IMR-90 (cell line): ENCODE data around the gene NAXE. TPM values are rescaled to one million over a fixed set of nuclear protein-coding genes. Genes with fewer than 3 reads are reported as not detected.

Experiments
- ATAC-seq: fragments of 200-7000 bp; cut with Tn5 transposase; 2 replicates; pipeline ENCODE4 v1.9.1; 2020; ENCODE audit warnings: low read depth, mild to moderate bottlenecking, moderate library complexity
- BruUV-seq: library from RNA; stranded (reverse); fragments of 400-500 nt; replicated peaks from 2 replicates; lab custom pipeline; 2021; lab: Mats Ljungman, UMichigan
- CTCF ChIA-PET: fragments of 300-600 bp; formaldehyde crosslinking; extraction: SDS; loops from one replicate; lab custom pipeline; 2021; ENCODE audit warnings: antibody characterized with exemption; lab: Yijun Ruan, JAX
- POLR2A ChIA-PET: fragments of 300-600 bp; sonication (Branson Sonifier 250); formaldehyde crosslinking; loops from one replicate; lab custom pipeline; 2022; ENCODE audit warnings: antibody characterized with exemption; ENCODE audit not compliant: unreplicated experiment; lab: Charles Lee
- DNase-seq: peaks from one replicate; pipeline ENCODE4 v3.0.0; 2013
- H2AFZ ChIP-seq: replicated peaks from 2 replicates; pipeline ENCODE3; 2013; ENCODE audit warnings: low read length, mild to moderate bottlenecking; ENCODE audit not compliant: poor library complexity
- H2AK5ac ChIP-seq: 2 replicates; pipeline ENCODE4 v1.6.1; 2013; ENCODE audit warnings: low read depth, low read length, inconsistent platforms
- H2AK9ac ChIP-seq: replicated peaks from 2 replicates; pipeline ENCODE3; 2013; ENCODE audit warnings: mild to moderate bottlenecking, low read depth, low read length, moderate library complexity; ENCODE audit not compliant: poor library complexity
- H2BK120ac ChIP-seq: 2 replicates; pipeline ENCODE4 v1.6.1; 2013; ENCODE audit warnings: low read depth, low read length, inconsistent platforms
- H2BK15ac ChIP-seq: 3 replicates; pipeline ENCODE4 v1.6.1; 2013; ENCODE audit warnings: low read depth, low read length, inconsistent platforms
- H2BK20ac ChIP-seq: 2 replicates; pipeline ENCODE4 v1.6.1; 2013; ENCODE audit warnings: low read depth, mild to moderate bottlenecking, inconsistent platforms, low read length, moderate library complexity
- H2BK5ac ChIP-seq: 2 replicates; pipeline ENCODE4 v1.6.1; 2013; ENCODE audit warnings: mild to moderate bottlenecking, low read depth, low read length, inconsistent platforms; ENCODE audit not compliant: poor library complexity, severe bottlenecking
- H3K14ac ChIP-seq: replicated peaks from 2 replicates; pipeline ENCODE4 v1.6.1; 2013; ENCODE audit warnings: low read depth, low read length, inconsistent platforms
- H3K18ac ChIP-seq: 2 replicates; pipeline ENCODE4 v1.6.1; 2013; ENCODE audit warnings: low read depth, low read length, control low read depth
- H3K23ac ChIP-seq: 2 replicates; pipeline ENCODE4 v1.6.1; 2013; ENCODE audit warnings: low read depth, low read length, inconsistent platforms
- H3K27ac ChIP-seq: 2 replicates; pipeline ENCODE4 v1.5.1; 2013; ENCODE audit warnings: mild to moderate bottlenecking, control low read depth, low read length; ENCODE audit not compliant: insufficient read depth
- H3K27me3 ChIP-seq: 2 replicates; pipeline ENCODE4 v1.6.1; 2013; ENCODE audit warnings: low read length; ENCODE audit not compliant: control insufficient read depth, insufficient read depth
- H3K36me3 ChIP-seq: 2 replicates; pipeline ENCODE4 v1.6.1; 2013; ENCODE audit warnings: low read length, mixed read lengths; ENCODE audit not compliant: control insufficient read depth, insufficient read depth
- H3K4ac ChIP-seq: 2 replicates; pipeline ENCODE4 v1.6.1; 2013; ENCODE audit warnings: low read depth, low read length, inconsistent platforms
- H3K4me1 ChIP-seq: 2 replicates; pipeline ENCODE4 v1.6.1; 2013; ENCODE audit warnings: low read length, mixed read lengths; ENCODE audit not compliant: control insufficient read depth, insufficient read depth
- H3K4me2 ChIP-seq: 2 replicates; pipeline ENCODE4 v1.6.1; 2013; ENCODE audit warnings: low read depth, mild to moderate bottlenecking, control low read depth, low read length, moderate library complexity
- H3K4me3 ChIP-seq: 2 replicates; pipeline ENCODE4 v1.5.1; 2013; ENCODE audit warnings: low read depth, mild to moderate bottlenecking, control low read depth, low read length, moderate library complexity; ENCODE audit not compliant: insufficient read depth
- H3K56ac ChIP-seq: 2 replicates; pipeline ENCODE4 v1.6.1; 2013; ENCODE audit warnings: low read length, inconsistent platforms; ENCODE audit not compliant: insufficient read depth; ENCODE audit errors: extremely low read depth
- H3K79me1 ChIP-seq, 2 experiments: 2 replicates each; pipeline ENCODE4 v1.6.1; 2013; ENCODE audit warnings: low read length in 2 of 2, inconsistent platforms in 1 of 2, low read depth in 1 of 2
- H3K9ac ChIP-seq: 2 replicates; pipeline ENCODE4 v1.6.1; 2013; ENCODE audit warnings: low read depth, low read length, control low read depth
- H3K9me1 ChIP-seq: 2 replicates; pipeline ENCODE4 v1.6.1; 2013; ENCODE audit warnings: low read length, inconsistent platforms; ENCODE audit not compliant: insufficient read depth
- H3K9me3 ChIP-seq: 2 replicates; pipeline ENCODE4 v1.6.1; 2013; ENCODE audit warnings: low read length; ENCODE audit not compliant: control insufficient read depth, insufficient read depth
- H4K20me1 ChIP-seq: 2 replicates; pipeline ENCODE4 v1.6.1; 2013; ENCODE audit warnings: low read length, inconsistent platforms; ENCODE audit not compliant: insufficient read depth
- H4K5ac ChIP-seq: 2 replicates; pipeline ENCODE4 v1.6.1; 2013; ENCODE audit warnings: mild to moderate bottlenecking, low read depth, low read length, control low read depth
- H4K8ac ChIP-seq, 2 experiments: 2 replicates each; pipeline ENCODE4 v1.6.1; 2013; ENCODE audit warnings: low read depth in 2 of 2, low read length in 2 of 2, control low read depth in 1 of 2, inconsistent platforms in 1 of 2
- H4K91ac ChIP-seq: 2 replicates; pipeline ENCODE4 v1.6.1; 2013; ENCODE audit warnings: low read depth, low read length, inconsistent platforms; ENCODE audit not compliant: insufficient read depth
- BHLHE40 ChIP-seq: fragments of 150-350 bp; IDR thresholded peaks from 2 replicates; pipeline ENCODE4 v1.6.1; 2016; ENCODE audit warnings: mild to moderate bottlenecking, low read depth, low read length
- CEBPB ChIP-seq: IDR thresholded peaks from 2 replicates; pipeline ENCODE4 v1.6.1; 2012; ENCODE audit warnings: low read depth, low read length, improper control_type of control experiment
- CHD1 ChIP-seq: IDR thresholded peaks from 2 replicates; pipeline ENCODE4 v1.6.1; 2012; ENCODE audit warnings: low read depth, low read length, improper control_type of control experiment
- FOS ChIP-seq: fragments of 150-350 bp; IDR thresholded peaks from 2 replicates; pipeline ENCODE4 v1.6.1; 2016; ENCODE audit warnings: low read depth, low read length
- MAFK ChIP-seq: IDR thresholded peaks from 2 replicates; pipeline ENCODE4 v1.6.1; 2012; ENCODE audit warnings: low read depth, low read length, improper control_type of control experiment
- POLR2A ChIP-seq: IDR thresholded peaks from 2 replicates; pipeline ENCODE4 v1.6.1; 2012; ENCODE audit warnings: mild to moderate bottlenecking, low read depth, low read length
- RAD21 ChIP-seq: IDR thresholded peaks from 2 replicates; pipeline ENCODE4 v1.6.1; 2012; ENCODE audit warnings: low read length, improper control_type of control experiment
- RFX5 ChIP-seq: IDR thresholded peaks from 2 replicates; pipeline ENCODE4 v1.8.0; 2012; ENCODE audit warnings: low read depth, mild to moderate bottlenecking, low read length, moderate library complexity
- USF2 ChIP-seq: fragments of 150-350 bp; IDR thresholded peaks from 2 replicates; pipeline ENCODE4 v1.6.1; 2017; ENCODE audit warnings: mild to moderate bottlenecking, antibody characterized with exemption, low read length, low read depth
- WGBS, 2 experiments: methylation state at CpG; one replicate each; pipeline versions ENCODE4 v1.1.5 to v1.1.7; 2013; ENCODE audit warnings: missing lambda C conversion rate in 2 of 2; ENCODE audit not compliant: insufficient read length in 1 of 2; ENCODE audit errors: extremely low coverage in 2 of 2; 5-methylcytosine and 5-hydroxymethylcytosine counted together
- dilution Hi-C: fragments of 300-500 bp; cut with HindIII; formaldehyde crosslinking; loops from one replicate; pipeline ENCODE4 v1.14.3; 2018; ENCODE audit warnings: low sequenced_read_pairs; ENCODE audit not compliant: unreplicated experiment
- in situ Hi-C: fragments of 300-500 bp; cut with MboI; formaldehyde crosslinking; loops from 3 replicates; pipeline ENCODE4 v1.14.3; 2019; ENCODE audit warnings: low sequenced_read_pairs, inconsistent platforms, mixed read lengths
- intact Hi-C: fragments of 100-400 bp; cut with micrococcal nuclease; formaldehyde crosslinking; loops from 2 replicates; pipeline ENCODE4 v1.10.0; 2022
- polyA plus RNA-seq, 3 experiments: library from polyadenylated mRNA; depleted of rRNA; stranded (reverse); fragments of >200 nt; gene quantifications; 2 replicates each; pipeline ENCODE4 v1.2.3, GENCODE V29; 2012; ENCODE audit warnings: low replicate concordance in 1 of 3
- total RNA-seq: library from RNA; depleted of rRNA; stranded (reverse); fragments of >200 nt; gene quantifications from 2 replicates; pipeline ENCODE4 v1.2.3, GENCODE V29; 2012

NAXE gene
- total and polyA plus RNA-seq, 2 of the 4 experiments (the other 2 are of a cell fraction) = 61.0 to 74.2 TPM

- Histone ChIP-seq H3K56ac (no peak overlapping the region), H3K4me1 (no peaks in the 10 kb centered on the region; the same call in 1 of the 2 replicates), H3K23ac (peak overlapping the region; percentile 49; the same call in 1 of the 2 replicates), H4K8ac (no peak overlapping the region), H4K91ac (no peak overlapping the region), H3K27me3 (peaks cover 96% of the 10 kb centered on the region), H2BK5ac (no peak overlapping the region), H3K9ac (no peak overlapping the region), H3K36me3 (no peaks in the 10 kb centered on the region), H3K18ac (no peak overlapping the region), H3K14ac (no peak overlapping the region), H4K20me1 (peaks cover 16% of the 10 kb centered on the region; the same call in 1 of the 2 replicates), H4K5ac (no peak overlapping the region), H2AK5ac (no peak overlapping the region), H3K79me1 (no peaks in the 10 kb centered on the region), H2AFZ (no peak overlapping the region), H2BK120ac (no peak overlapping the region), H2AK9ac (no peak overlapping the region), H3K9me1 (no peaks in the 10 kb centered on the region), H3K4ac (no peak overlapping the region), H2BK20ac (no peak overlapping the region), H3K9me3 (0 out of 2 replicates have a peak, but pooled peaks cover 1% of the 10 kb centered on the region), H2BK15ac (no peak overlapping the region), H3K4me2 (no peak overlapping the region), H3K4me3 (no peak overlapping the region), H3K27ac (no peak overlapping the region)
- intact Hi-C loops (no loop called here), dilution Hi-C loops (no loop called here), in situ Hi-C loops (no loop called here)
- TF ChIP-seq BHLHE40 = no peak
- TF ChIP-seq FOS = no peak
- TF ChIP-seq CEBPB = no peak
- no peak for TF ChIP-seq USF2
- TF ChIP-seq CHD1 = no peak
- no peak for TF ChIP-seq MAFK
- TF ChIP-seq POLR2A = no peak
- no peak for TF ChIP-seq RFX5
- TF ChIP-seq RAD21 = no peak
- POLR2A ChIA-PET = interaction anchor here (0.6 kb wide), 1 partner anchor 268 kb away, joined by 13 read pairs; no protein-coding TSS in a partner anchor
- WGBS, 2 experiments = no CpG with 5 or more reads among the region's 7 CpGs
- BruUV-seq = no TSS peak
- no peak for DNase-seq
- CTCF ChIA-PET = interaction anchor here (0.6 to 1.8 kb wide), 4 partner anchors 16 to 456 kb away, joined by 4 to 14 read pairs (median 5); no protein-coding TSS in a partner anchor
- no peak for ATAC-seq
These were observed 51.6 kb downstream of the NAXE start for GRCh38 chr1:156643049-156643777.
